ENCODE results near the gene RIN2. TPM values are rescaled to one million over a fixed set of nuclear protein-coding genes. Genes with fewer than 3 reads are reported as not detected.

RIN2 gene
- total RNA-seq, 4 donors from 2014 or later = 60.9 to 88.3 (median 83.2) TPM

DNA sequence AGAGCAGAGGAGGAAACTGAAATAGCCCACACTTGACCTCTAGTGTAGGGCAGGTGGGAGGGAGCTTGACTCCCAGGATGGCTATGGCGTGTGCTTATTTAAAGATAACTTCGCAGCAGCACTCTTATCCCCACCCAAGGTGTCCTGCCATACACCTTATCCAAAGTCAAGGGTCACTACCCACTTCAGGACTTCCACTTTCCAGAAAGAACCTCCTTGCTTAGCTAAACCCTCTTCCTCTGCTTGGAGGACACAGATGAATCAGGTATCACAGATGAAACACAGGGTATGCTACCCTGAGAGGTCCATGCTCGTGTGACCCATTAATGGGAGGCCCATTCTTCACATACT is 2.3 kb downstream of the RIN2 start:
- 83 to 98% methylated on average over 3 of the region's 3 CpGs for WGBS, 2 donors
- peak in 1 of 2 donors; percentile 59 for DNase-seq (ENCODE audit: low spot score in 2 of 2)
- no peak for TF ChIP-seq CTCF (IDR thresholded peaks at IDR 0.05)
- intact Hi-C loops (cut with DNase I; ENCODE audit: low total_unique reads) = no loop called here
- no peak overlapping the region for H3K4me3 ChIP-seq (ENCODE audit: low read depth, poor library complexity, severe bottlenecking)

GRCh38 chr20:19761326-19761725 is 3.3 kb downstream of the RIN2 start:
- no peak overlapping the region for H3K4me3 ChIP-seq (ENCODE audit: low read depth, poor library complexity, severe bottlenecking)
- intact Hi-C loops (cut with DNase I; ENCODE audit: low total_unique reads) = no loop called here
- TF ChIP-seq POLR2A (IDR thresholded peaks at IDR 0.05) (no peak), CTCF (IDR thresholded peaks at IDR 0.05) (no peak)
- DNase-seq (ENCODE audit: low spot score in 2 of 2) = no peak

GRCh38 chr20:19761841-19762240 is 3.8 kb downstream of the RIN2 start:
- TF ChIP-seq POLR2A (IDR thresholded peaks at IDR 0.05) (no peak), CTCF (IDR thresholded peaks at IDR 0.05) (no peak)
- WGBS, 2 donors = 73 to 89% methylated on average over 2 of the region's 2 CpGs
- intact Hi-C loops (cut with DNase I; ENCODE audit: low total_unique reads) = no loop called here
- peak in 1 of 2 donors; percentile 40 for DNase-seq (ENCODE audit: low spot score in 2 of 2)
- H3K4me3 ChIP-seq (ENCODE audit: low read depth, poor library complexity, severe bottlenecking) = no peak overlapping the region

GRCh38 chr20:19764207-19764606 is 6.1 kb downstream of the RIN2 start:
- 66 to 67% methylated on average over 8 of the region's 8 CpGs for WGBS, 2 donors
- peak in 1 of 2 donors; percentile 40 for DNase-seq (ENCODE audit: low spot score in 2 of 2)
- TF ChIP-seq CTCF (IDR thresholded peaks at IDR 0.05) = no peak
- no peak for TF ChIP-seq POLR2A (IDR thresholded peaks at IDR 0.05)

GRCh38 chr20:19765266-19765665 is 7.2 kb downstream of the RIN2 start:
- peak in 1 of 2 donors; percentile 26 for DNase-seq (ENCODE audit: low spot score in 2 of 2)
- intact Hi-C loops (cut with DNase I; ENCODE audit: low total_unique reads) = no loop called here
- H3K4me3 ChIP-seq (ENCODE audit: low read depth, poor library complexity, severe bottlenecking) = no peak overlapping the region
- TF ChIP-seq CTCF (IDR thresholded peaks at IDR 0.05) (no peak), POLR2A (IDR thresholded peaks at IDR 0.05) (no peak)
- WGBS, 2 donors = 97 to 98% methylated on average over 2 of the region's 2 CpGs

More at GRCh38 chr20:19764207-19764606, 6.1 kb downstream of the RIN2 start:
- intact Hi-C loops (cut with DNase I; ENCODE audit: low total_unique reads) = no loop called here
- no peak overlapping the region for H3K4me3 ChIP-seq (ENCODE audit: low read depth, poor library complexity, severe bottlenecking)

DNA sequence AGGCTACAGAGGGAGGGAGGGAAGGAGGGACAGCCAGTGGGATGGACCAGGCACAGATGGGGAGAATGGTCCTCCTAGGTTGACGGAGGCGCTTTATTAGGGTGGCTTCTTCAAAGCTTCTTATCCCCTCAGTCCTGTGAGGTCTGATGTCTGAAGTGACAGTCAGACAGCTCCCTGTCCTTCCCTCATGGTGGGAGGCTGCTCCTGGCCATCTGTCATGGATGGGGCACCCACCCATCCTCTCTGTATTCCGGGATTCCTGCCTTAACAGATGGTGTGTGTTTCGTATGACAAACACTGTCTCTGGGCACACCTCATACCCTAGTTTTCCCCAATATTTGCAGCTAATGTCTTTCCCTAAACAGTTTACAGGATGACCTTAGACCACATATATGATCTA is 7.9 kb downstream of the RIN2 start:
- TF ChIP-seq POLR2A (IDR thresholded peaks at IDR 0.05) (no peak), CTCF (IDR thresholded peaks at IDR 0.05) (no peak)
- WGBS, 2 donors = 80% methylated on average over 4 of the region's 4 CpGs
- peak in 1 of 2 donors; percentile 39 for DNase-seq (ENCODE audit: low spot score in 2 of 2)
- H3K4me3 ChIP-seq (ENCODE audit: low read depth, poor library complexity, severe bottlenecking) = no peak overlapping the region
- intact Hi-C loops (cut with DNase I; ENCODE audit: low total_unique reads) = no loop called here
